HCT116 (cell line): ENCODE results near the gene DVL2. TPM values are rescaled to one million over a fixed set of nuclear protein-coding genes. Genes with fewer than 3 reads are reported as not detected.

Source experiments
- ATAC-seq: fragments of 200-7000 bp; cut with Tn5 transposase; 2 replicates; pipeline ENCODE4 v1.9.1; 2020; ENCODE audit warnings: mild to moderate bottlenecking, moderate library complexity
- BruUV-seq: library from RNA; stranded (reverse); fragments of 400-500 nt; replicated peaks from 2 replicates; lab custom pipeline; 2021; lab: Mats Ljungman, UMichigan
- CTCF ChIA-PET: fragments of 300-600 bp; sonication (Branson Sonifier 250); formaldehyde crosslinking; loops from one replicate; lab custom pipeline; 2021; ENCODE audit warnings: antibody characterized with exemption; lab: Charles Lee
- POLR2A ChIA-PET: fragments of 300-600, 350-600 bp; sonication (Branson Sonifier 250); formaldehyde crosslinking; loops from one replicate; lab custom pipeline; 2021; ENCODE audit warnings: antibody characterized with exemption; lab: Charles Lee
- RAD21 ChIA-PET, 2 experiments: fragments of 300-600 bp; sonication (Branson Sonifier 250); formaldehyde crosslinking; loops; one replicate each; lab custom pipeline; 2023; ENCODE audit warnings: low total read pairs in 2 of 2; ENCODE audit not compliant: uncharacterized antibody in 2 of 2, unreplicated experiment in 2 of 2, low non-redundant PET in 1 of 2; lab: Charles Lee
- DNase-seq: peaks from one replicate; pipeline ENCODE4 v3.0.0-alpha.2; 2010; ENCODE audit warnings: low read depth, low spot score
- H2AFZ ChIP-seq: fragments of 200-600 bp; shearing (Covaris generic), sonication (generic); 2 replicates; pipeline ENCODE4 v1.6.1; 2017; ENCODE audit warnings: low read depth, mixed run types, mixed read lengths, antibody characterized with exemption, low read length; ENCODE audit not compliant: poor library complexity, severe bottlenecking
- H3K27ac ChIP-seq: 2 replicates; pipeline ENCODE4 v1.5.1; 2012; ENCODE audit warnings: low read depth, low read length
- H3K27me3 ChIP-seq: fragments of 200-600 bp; sonication (generic); 2 replicates; pipeline ENCODE4 v1.6.1; 2016; ENCODE audit warnings: mixed run types, low read length, mixed read lengths; ENCODE audit not compliant: insufficient read depth
- H3K36me3 ChIP-seq, 2 experiments: fragments of 200-500 bp in 1 of 2; fragments of 200-600 bp in 1 of 2; sonication (Bioruptor generic) in 1 of 2; sonication (generic) in 1 of 2; 2 replicates each; pipeline versions ENCODE4 v1.5.1 to v1.6.1; 2014 to 2016; ENCODE audit warnings: low read length in 2 of 2, inconsistent platforms in 1 of 2, mixed read lengths in 1 of 2, mixed run types in 1 of 2; ENCODE audit not compliant: insufficient read depth in 2 of 2, control insufficient read depth in 1 of 2
- H3K4me1 ChIP-seq, 2 experiments: fragments of 200-600 bp in 1 of 2; sonication (generic) in 1 of 2; 2 replicates each; pipeline versions ENCODE4 v1.5.1 to v1.6.1; 2012 to 2017; ENCODE audit warnings: low read length in 2 of 2, inconsistent platforms in 1 of 2, mild to moderate bottlenecking in 1 of 2, mixed read lengths in 1 of 2, mixed run types in 1 of 2, moderate library complexity in 1 of 2; ENCODE audit not compliant: insufficient read depth in 2 of 2, control insufficient read depth in 1 of 2
- H3K4me2 ChIP-seq: fragments of 200-600 bp; sonication (generic); 2 replicates; pipeline ENCODE4 v1.6.1; 2017; ENCODE audit warnings: mixed run types, low read length, mixed read lengths
- H3K4me3 ChIP-seq, 2 experiments: fragments of 200-600 bp in 1 of 2; sonication (generic) in 1 of 2; replicated peaks in 1 of 2; 2 replicates each; pipeline ENCODE4 v1.5.1; 2011 to 2016; ENCODE audit warnings: low read length in 2 of 2, control low read depth in 1 of 2, low read depth in 1 of 2, mild to moderate bottlenecking in 1 of 2, mixed read lengths in 1 of 2, mixed run types in 1 of 2
- H3K79me2 ChIP-seq: fragments of 200-600 bp; sonication (generic); 2 replicates; pipeline ENCODE4 v1.6.1; 2017; ENCODE audit warnings: mild to moderate bottlenecking, mixed run types, low read length, moderate library complexity, mixed read lengths; ENCODE audit not compliant: insufficient read depth
- H3K9ac ChIP-seq: fragments of 200-600 bp; sonication (generic); 2 replicates; pipeline ENCODE4 v1.6.1; 2016; ENCODE audit warnings: low read length, mixed read lengths
- H3K9me2 ChIP-seq: fragments of 200-600 bp; sonication (generic), shearing (Covaris generic); 2 replicates; pipeline ENCODE4 v1.6.1; 2017; ENCODE audit warnings: mixed run types, mild to moderate bottlenecking, moderate library complexity; ENCODE audit not compliant: insufficient read depth
- H3K9me3 ChIP-seq, 2 experiments: fragments of 200-500 bp in 1 of 2; fragments of 200-600 bp in 1 of 2; sonication (Bioruptor generic) in 1 of 2; sonication (generic) in 1 of 2; 2 replicates each; pipeline ENCODE4 v1.6.1; 2014 to 2017; ENCODE audit warnings: low read length in 2 of 2, mixed read lengths in 2 of 2, inconsistent platforms in 1 of 2, low read depth in 1 of 2, mild to moderate bottlenecking in 1 of 2, mixed run types in 1 of 2, moderate library complexity in 1 of 2; ENCODE audit not compliant: control insufficient read depth in 1 of 2, insufficient read depth in 1 of 2
- H4K20me1 ChIP-seq: fragments of 200-600 bp; sonication (generic), shearing (Covaris generic); 2 replicates; pipeline ENCODE4 v1.6.1; 2017; ENCODE audit warnings: mixed run types, mild to moderate bottlenecking, moderate library complexity; ENCODE audit not compliant: insufficient read depth
- CBX3 ChIP-seq: IDR thresholded peaks from 2 replicates; pipeline ENCODE4 v1.6.1; 2012; ENCODE audit warnings: low read depth
- CEBPB ChIP-seq: IDR thresholded peaks from 2 replicates; pipeline ENCODE4 v1.6.1; 2012; ENCODE audit warnings: low read depth
- CTCF ChIP-seq, 3 experiments: fragments of 200-600 bp in 1 of 3; sonication (generic) in 1 of 3; IDR thresholded peaks in 2 of 3; conservative IDR thresholded peaks in 1 of 3; 2 replicates each; pipeline ENCODE4 v1.5.1; 2012 to 2017; ENCODE audit warnings: low read depth in 2 of 3, low read length in 2 of 3, antibody characterized with exemption in 1 of 3, borderline replicate concordance in 1 of 3, control low read depth in 1 of 3, mild to moderate bottlenecking in 1 of 3, mixed read lengths in 1 of 3, mixed run types in 1 of 3, moderate library complexity in 1 of 3; ENCODE audit not compliant: insufficient read depth in 1 of 3
- EGR1 ChIP-seq: IDR thresholded peaks from 2 replicates; pipeline ENCODE4 v1.6.1; 2012; ENCODE audit warnings: low read depth
- ELF1 ChIP-seq: IDR thresholded peaks from 2 replicates; pipeline ENCODE4 v1.6.1; 2012; ENCODE audit warnings: low read depth, borderline replicate concordance
- EZH2 ChIP-seq: fragments of 200-600 bp; sonication (generic); IDR thresholded peaks from 2 replicates; pipeline ENCODE4 v1.6.1; 2017; ENCODE audit warnings: antibody characterized with exemption, mixed run types
- EZH2phosphoT487 ChIP-seq: fragments of 200-600 bp; IDR thresholded peaks from 2 replicates; pipeline ENCODE4 v1.6.1; 2018; ENCODE audit warnings: antibody characterized with exemption, borderline replicate concordance
- FOSL1 ChIP-seq: IDR thresholded peaks from 2 replicates; pipeline ENCODE4 v1.6.1; 2012; ENCODE audit warnings: low read depth
- JUND ChIP-seq: IDR thresholded peaks from 2 replicates; pipeline ENCODE4 v1.6.1; 2012
- MAX ChIP-seq: IDR thresholded peaks from 2 replicates; pipeline ENCODE4 v1.6.1; 2012
- POLR2AphosphoS5 ChIP-seq: IDR thresholded peaks from 2 replicates; pipeline ENCODE4 v1.6.1; 2011; ENCODE audit warnings: mild to moderate bottlenecking, low read depth, low read length, moderate library complexity
- RAD21 ChIP-seq: IDR thresholded peaks from 2 replicates; pipeline ENCODE4 v1.6.1; 2012; ENCODE audit warnings: low read depth, mild to moderate bottlenecking
- REST ChIP-seq: IDR thresholded peaks from 2 replicates; pipeline ENCODE4 v1.6.1; 2012; ENCODE audit warnings: low read depth
- SIN3A ChIP-seq: IDR thresholded peaks from 2 replicates; pipeline ENCODE4 v1.6.1; 2012; ENCODE audit warnings: low read depth
- SP1 ChIP-seq: IDR thresholded peaks from 2 replicates; pipeline ENCODE4 v1.6.1; 2012; ENCODE audit warnings: low read depth
- SRF ChIP-seq: IDR thresholded peaks from 2 replicates; pipeline ENCODE4 v1.6.1; 2012; ENCODE audit warnings: low read depth
- TCF7L2 ChIP-seq: IDR thresholded peaks from 2 replicates; pipeline ENCODE4 v1.7.0; 2011; ENCODE audit warnings: borderline replicate concordance, inconsistent platforms; ENCODE audit not compliant: insufficient read depth, insufficient read length; ENCODE audit errors: extremely low read depth
- ZBTB33 ChIP-seq: IDR thresholded peaks from 2 replicates; pipeline ENCODE4 v1.6.1; 2011; ENCODE audit warnings: mild to moderate bottlenecking, low read length, moderate library complexity; ENCODE audit not compliant: insufficient replicate concordance; ENCODE audit errors: extremely low read depth
- ZFX ChIP-seq: fragments of 450-650 bp; IDR thresholded peaks from 2 replicates; pipeline ENCODE4 v1.6.1; 2017
- ZNF274 ChIP-seq: fragments of 200-500 bp; sonication (Bioruptor generic); IDR thresholded peaks from 2 replicates; pipeline ENCODE4 v1.6.1; 2014; ENCODE audit warnings: mild to moderate bottlenecking, low read depth, low read length, inconsistent platforms
- intact Hi-C: fragments of 100-400 bp; cut with micrococcal nuclease; formaldehyde crosslinking; loops from 2 replicates; pipeline ENCODE4 v1.10.0; 2022
- total RNA-seq: library from RNA; stranded (reverse); gene quantifications from one replicate; pipeline ENCODE4 v1.2.1, GENCODE V29; 2021; ENCODE audit not compliant: unreplicated experiment

The DVL2 gene
- total RNA-seq, 1 experiment from 2014 or later, result 69.7 TPM

GRCh38 chr17:7237266-7237760 lies 3.0 kb upstream of the DVL2 start:
- ChIA-PET CTCF (interaction anchor here (2.3 to 3.0 kb wide), 2 partner anchors 17 to 59 kb away, joined by 5 to 16 read pairs; partner anchors contain the start of genes ACADVL and DLG4), RAD21 (interaction anchor here in 1 of 2 experiments (0.5 to 1.0 kb wide), 2 partner anchors 13 to 17 kb away, joined by 4 to 7 read pairs; no protein-coding TSS in a partner anchor), POLR2A (interaction anchor here (1.2 to 2.6 kb wide), 5 partner anchors 14 to 44 kb away, joined by 3 to 19 read pairs (median 5); partner anchors contain the start of genes ACADVL, CTDNEP1, DLG4 and SLC2A4)
- no peak for ATAC-seq
- peaks cover 77% of the 10 kb centered on the region for H3K79me2 ChIP-seq
- no peak overlapping the region for H2AFZ ChIP-seq
- H3K27me3 ChIP-seq, result no peaks in the 10 kb centered on the region
- TF ChIP-seq EGR1 (no peak), JUND (no peak), EZH2 (no peak), POLR2AphosphoS5 (no peak), CBX3 (no peak), RAD21 (no peak), MAX (no peak), CEBPB (no peak), SIN3A (no peak), ZNF274 (no peak), SRF (no peak), ELF1 (no peak), SP1 (no peak), ZBTB33 (no peak), TCF7L2 (no peak), REST (no peak), ZFX (no peak), FOSL1 (no peak), EZH2phosphoT487 (no peak), CTCF (IDR thresholded peaks at IDR 0.05 in 2 of 3, conservative IDR thresholded peaks at IDR 0.05 in 1 of 3; ENCODE audit: borderline replicate concordance in 1 of 3, insufficient read depth in 1 of 3, low read depth in 2 of 3, low read length in 2 of 3) (no peak)
- DNase-seq, result no peak
- peaks cover 24 to 32% of the 10 kb centered on the region in 2 experiments for H3K36me3 ChIP-seq
- peak overlapping the region; percentile 97 to 99 for H3K4me3 ChIP-seq
- no peaks in the 10 kb centered on the region for H3K9me2 ChIP-seq
- peak overlapping the region; percentile 92 for H3K27ac ChIP-seq
- H3K9me3 ChIP-seq, result no peaks in the 10 kb centered on the region
- H3K9ac ChIP-seq, result peak overlapping the region; percentile 100
- peaks cover 44 to 62% of the 10 kb centered on the region in 2 experiments for H3K4me1 ChIP-seq
- BruUV-seq, result no TSS peak
- intact Hi-C loops, result no loop called here
- peak overlapping the region; percentile 82 for H3K4me2 ChIP-seq
- no peaks in the 10 kb centered on the region; the same call in 1 of the 2 replicates for H4K20me1 ChIP-seq
